ENCODE data around the gene PRKAR2B.

DNA sequence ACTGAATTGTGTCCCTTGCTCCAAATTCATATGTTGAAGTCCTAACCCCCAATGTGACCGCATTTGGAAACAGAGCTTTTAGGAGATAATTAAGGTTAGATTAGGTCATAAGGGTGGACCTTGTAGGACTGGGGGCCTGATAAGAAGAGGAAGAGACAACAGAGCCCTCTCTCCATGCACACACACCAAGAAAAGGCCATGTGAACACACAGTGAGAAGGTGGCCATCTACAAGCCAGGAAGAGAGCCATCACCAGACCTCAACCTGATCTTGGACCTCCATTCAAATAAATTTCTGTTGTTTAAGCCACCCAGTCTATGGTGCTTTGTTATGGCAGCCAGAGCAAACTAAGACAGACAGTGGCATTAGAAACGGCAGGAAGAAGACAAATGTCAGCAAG, 12.5 kb upstream of the PRKAR2B start:
- TF ChIP-seq EZH2phosphoT487 (IDR thresholded peaks at IDR 0.05; ENCODE audit: insufficient read depth, low read depth) (no peak), EZH2 (IDR thresholded peaks at IDR 0.05; ENCODE audit: insufficient read depth, poor library complexity, severe bottlenecking) (no peak)

All from GM23248 (cell line).